Liver (tissue), 3 donors: ENCODE measurements around the gene VGLL2.

ENCODE experiments used
- ATF3 ChIP-seq: IDR thresholded peaks from 2 replicates; pipeline ENCODE4 v1.6.1; 2016; ENCODE audit warnings: antibody characterized with exemption
- CTCF ChIP-seq: fragments of 150-350 bp; IDR thresholded peaks from 2 replicates; pipeline ENCODE4 v1.5.1; 2017; ENCODE audit warnings: improper control_type of control experiment, low read depth, low read length; ENCODE audit not compliant: missing input control
- FOXA1 ChIP-seq: IDR thresholded peaks from 2 replicates; pipeline ENCODE4 v1.6.1; 2016; ENCODE audit warnings: antibody characterized with exemption
- FOXA2 ChIP-seq: IDR thresholded peaks from 2 replicates; pipeline ENCODE4 v1.6.1; 2016; ENCODE audit warnings: antibody characterized with exemption
- HNF4A ChIP-seq, 2 donors: conservative IDR thresholded peaks; 2 replicates each; pipeline ENCODE4 v1.6.1; 2016; ENCODE audit warnings: antibody characterized with exemption in 2 of 2, mild to moderate bottlenecking in 2 of 2
- JUND ChIP-seq, 2 donors: IDR thresholded peaks; 2 replicates each; pipeline ENCODE4 v1.6.1; 2016; ENCODE audit warnings: antibody characterized with exemption in 2 of 2
- MAX ChIP-seq: IDR thresholded peaks from 2 replicates; pipeline ENCODE4 v1.6.1; 2016; ENCODE audit warnings: antibody characterized with exemption
- RAD21 ChIP-seq, 2 donors: IDR thresholded peaks; 2 replicates each; pipeline ENCODE4 v1.6.1; 2016; ENCODE audit warnings: antibody characterized with exemption in 2 of 2, mild to moderate bottlenecking in 2 of 2
- REST ChIP-seq: IDR thresholded peaks from 2 replicates; pipeline ENCODE4 v1.6.1; 2016; ENCODE audit warnings: antibody characterized with exemption, mild to moderate bottlenecking
- RXRA ChIP-seq, 2 donors: IDR thresholded peaks; 2 replicates each; pipeline ENCODE4 v1.6.1; 2017 to 2018; ENCODE audit warnings: antibody characterized with exemption in 2 of 2, mild to moderate bottlenecking in 1 of 2
- TAF1 ChIP-seq: conservative IDR thresholded peaks from 2 replicates; pipeline ENCODE4 v1.6.1; 2016; ENCODE audit warnings: antibody characterized with exemption, mild to moderate bottlenecking
- ZBTB33 ChIP-seq: IDR thresholded peaks from 2 replicates; pipeline ENCODE4 v1.6.1; 2016; ENCODE audit warnings: antibody characterized with exemption
- donor health status: healthy.
- donor health status: healthy.

GRCh38 chr6:117309069-117309468 lies 43.7 kb downstream of the VGLL2 start:
- TF ChIP-seq CTCF (no peak), ZBTB33 (no peak), REST (no peak), JUND (IDR thresholded peaks at IDR 0.05) (no peak), ATF3 (no peak), RAD21 (IDR thresholded peaks at IDR 0.05) (no peak), FOXA1 (no peak), MAX (no peak), FOXA2 (no peak), RXRA (IDR thresholded peaks at IDR 0.05) (no peak), TAF1 (no peak), HNF4A (conservative IDR thresholded peaks at IDR 0.05) (no peak)
